Esophagus muscularis mucosa (tissue), 4 donors: ENCODE measurements around the gene CCDC85A. TPM values are rescaled to one million over a fixed set of nuclear protein-coding genes. Genes with fewer than 3 reads are reported as not detected.

Experiments used
- DNase-seq: peaks from one replicate; pipeline ENCODE4 v3.0.0-alpha.2; 2017; ENCODE audit errors: extremely low spot score
- H3K27ac ChIP-seq, 4 donors: fragments of 200-600 bp; sonication (generic); replicated peaks in 1 of 4; 1 replicate in 3 of 4; 2 replicates in 1 of 4; pipeline ENCODE4 v1.5.1; 2016 to 2019; ENCODE audit warnings: mild to moderate bottlenecking in 1 of 4
- H3K27me3 ChIP-seq, 4 donors: fragments of 200-600 bp; sonication (generic); one replicate each; pipeline versions ENCODE4 v1.5.1 to v1.6.0; 2016 to 2019
- H3K36me3 ChIP-seq, 4 donors: fragments of 200-600 bp; sonication (generic); one replicate each; pipeline ENCODE4 v1.5.1; 2016 to 2019
- H3K4me1 ChIP-seq, 4 donors: fragments of 200-600 bp; sonication (generic); one replicate each; pipeline ENCODE4 v1.5.1; 2016 to 2019
- H3K4me3 ChIP-seq, 4 donors: fragments of 200-600 bp; sonication (generic); 1 replicate in 2 of 4; 2 replicates in 2 of 4; pipeline ENCODE4 v1.5.1; 2016 to 2019; ENCODE audit warnings: mild to moderate bottlenecking in 4 of 4, moderate library complexity in 1 of 4
- H3K9me3 ChIP-seq, 4 donors: fragments of 200-600 bp; sonication (generic); 1 replicate in 3 of 4; 2 replicates in 1 of 4; pipeline ENCODE4 v1.5.1; 2016 to 2019
- CTCF ChIP-seq, 3 experiments: fragments of 200-600 bp in 2 of 3; fragments of 450-650 bp in 1 of 3; sonication (generic) in 2 of 3; IDR thresholded peaks; one replicate each; pipeline ENCODE4 v1.5.1; 2017 to 2019; ENCODE audit warnings: antibody characterized with exemption in 3 of 3, mild to moderate bottlenecking in 2 of 3, moderate library complexity in 1 of 3
- EP300 ChIP-seq: sonication (generic); formaldehyde crosslinking; IDR thresholded peaks from one replicate; pipeline ENCODE4 v1.6.1; 2017; ENCODE audit warnings: antibody characterized with exemption
- POLR2A ChIP-seq: fragments of 450-650 bp; IDR thresholded peaks from one replicate; pipeline ENCODE4 v1.6.1; 2017; ENCODE audit warnings: antibody characterized with exemption, moderate library complexity, mild to moderate bottlenecking, low read depth
- POLR2AphosphoS5 ChIP-seq, 2 donors: sonication (generic); formaldehyde crosslinking; IDR thresholded peaks; one replicate each; pipeline ENCODE4 v1.6.1; 2017; ENCODE audit warnings: antibody characterized with exemption in 2 of 2
- WGBS: methylation state at CpG from one replicate; pipeline ENCODE4 v1.1.5; 2018; 5-methylcytosine and 5-hydroxymethylcytosine counted together
- intact Hi-C: fragments of 100-400 bp; cut with DNase I; formaldehyde crosslinking; loops from one replicate; pipeline ENCODE4 v1.15.1; 2023
- total RNA-seq, 4 donors: library from RNA; depleted of rRNA; stranded (reverse); fragments of >200 nt; gene quantifications; one replicate each; pipeline versions ENCODE4 v1.1.0 to v1.2.1, GENCODE V29; 2016

The CCDC85A gene
- total RNA-seq, 4 donors from 2014 or later = 4.0 to 6.7 (median 5.8) TPM

DNA sequence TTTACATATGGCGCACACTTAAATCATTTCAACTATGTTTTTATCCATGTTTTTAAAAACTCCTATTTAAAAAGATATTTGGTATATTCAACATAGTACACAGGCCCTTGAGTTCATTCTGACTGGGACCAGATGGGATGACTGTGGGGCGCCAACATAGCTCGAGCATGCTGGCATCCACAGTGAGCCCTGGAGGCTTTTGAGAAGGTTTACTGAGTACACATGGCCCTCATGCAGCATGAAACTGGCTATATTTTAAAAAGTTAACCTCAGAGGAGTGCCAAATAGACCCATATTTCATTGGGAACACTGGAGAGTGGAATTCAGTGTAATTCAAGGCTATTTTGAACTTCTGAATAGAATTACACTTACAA lies 83.6 kb downstream of the CCDC85A start:
- H3K36me3 ChIP-seq = no peaks in the 10 kb centered on the region
- 98% methylated on average over 3 of the region's 3 CpGs for WGBS

DNA sequence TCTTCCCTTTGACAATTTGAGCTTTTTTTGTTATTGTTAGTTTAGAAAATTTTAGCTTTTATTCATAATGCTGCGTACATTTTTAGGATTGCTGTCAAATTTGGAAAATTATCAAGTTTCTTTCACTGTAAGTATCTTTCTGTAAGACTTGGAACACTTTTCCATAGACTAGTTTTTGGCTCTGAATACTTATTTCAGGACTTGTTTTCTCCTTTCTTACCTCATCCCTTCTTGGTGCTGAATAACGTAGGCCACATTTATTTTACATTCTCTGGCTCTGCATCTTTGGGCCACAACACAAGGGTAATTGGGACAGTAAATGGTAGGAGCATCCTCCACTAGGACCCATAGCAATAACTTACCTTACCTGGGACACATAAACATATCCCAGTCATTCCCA lies 85.1 kb downstream of the CCDC85A start:
- intact Hi-C loops = no loop called here
- DNase-seq = no peak
- Histone ChIP-seq H3K27me3 (no peaks in the 10 kb centered on the region), H3K9me3 (no peaks in the 10 kb centered on the region), H3K4me1 (no peaks in the 10 kb centered on the region), H3K36me3 (no peaks in the 10 kb centered on the region), H3K27ac (no peak overlapping the region), H3K4me3 (no peak overlapping the region)
- no peak for TF ChIP-seq CTCF (IDR thresholded peaks at IDR 0.05)
- no peak for TF ChIP-seq POLR2A
- no peak for TF ChIP-seq EP300
- no peak for TF ChIP-seq POLR2AphosphoS5 (IDR thresholded peaks at IDR 0.05)
- WGBS = 70% methylated on average over 2 of the region's 2 CpGs

More for the DNA sequence above, 83.6 kb downstream of the CCDC85A start:
- Histone ChIP-seq H3K27me3 (no peaks in the 10 kb centered on the region), H3K9me3 (no peaks in the 10 kb centered on the region), H3K27ac (no peak overlapping the region), H3K4me1 (no peaks in the 10 kb centered on the region), H3K4me3 (no peak overlapping the region)
- DNase-seq = no peak
- TF ChIP-seq EP300 (no peak), POLR2AphosphoS5 (IDR thresholded peaks at IDR 0.05) (no peak), POLR2A (no peak), CTCF (IDR thresholded peaks at IDR 0.05) (no peak)
- intact Hi-C loops = no loop called here

- no peak for TF ChIP-seq POLR2A
- no peak for TF ChIP-seq CTCF (IDR thresholded peaks at IDR 0.05)
- TF ChIP-seq EP300 = no peak
- no peak for TF ChIP-seq POLR2AphosphoS5 (IDR thresholded peaks at IDR 0.05)
- DNase-seq = no peak
- Histone ChIP-seq H3K4me3 (no peak overlapping the region), H3K27me3 (no peaks in the 10 kb centered on the region), H3K36me3 (no peaks in the 10 kb centered on the region), H3K4me1 (no peaks in the 10 kb centered on the region), H3K9me3 (no peaks in the 10 kb centered on the region), H3K27ac (no peak overlapping the region)
- 68% methylated on average over 2 of the region's 2 CpGs for WGBS
- intact Hi-C loops = no loop called here
Measured at GRCh38 chr2:56271275-56271674, 87.5 kb downstream of the CCDC85A start.

DNA sequence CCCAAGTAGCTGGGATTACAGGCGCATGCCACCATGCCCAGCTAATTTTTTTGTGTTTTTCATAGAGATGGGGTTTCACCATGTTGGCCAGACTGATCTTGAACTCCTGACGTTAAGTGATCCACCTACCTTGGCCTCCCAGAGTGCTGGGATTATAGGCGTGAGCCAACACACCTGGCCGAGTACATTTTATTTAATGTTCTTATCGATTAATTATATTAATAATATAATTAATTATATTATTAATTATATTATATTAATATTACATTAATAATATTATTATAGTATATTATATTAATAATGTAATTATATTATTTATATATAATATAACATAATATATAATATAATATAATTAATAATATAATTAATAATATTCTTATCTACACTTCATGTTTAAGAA lies 101.4 kb downstream of the CCDC85A start:
- H3K36me3 ChIP-seq = no peaks in the 10 kb centered on the region
- intact Hi-C loops = no loop called here
- H3K27ac ChIP-seq = no peak overlapping the region
- no peaks in the 10 kb centered on the region for H3K27me3 ChIP-seq
- H3K9me3 ChIP-seq = no peaks in the 10 kb centered on the region
- 94% methylated on average over 5 of the region's 5 CpGs for WGBS
- no peak for DNase-seq
- TF ChIP-seq CTCF (IDR thresholded peaks at IDR 0.05) (no peak), EP300 (no peak), POLR2AphosphoS5 (IDR thresholded peaks at IDR 0.05) (no peak), POLR2A (no peak)
- peaks cover 0 to 5% (median 0%) of the 10 kb centered on the region in 4 donors for H3K4me1 ChIP-seq
- no peak overlapping the region for H3K4me3 ChIP-seq

DNA sequence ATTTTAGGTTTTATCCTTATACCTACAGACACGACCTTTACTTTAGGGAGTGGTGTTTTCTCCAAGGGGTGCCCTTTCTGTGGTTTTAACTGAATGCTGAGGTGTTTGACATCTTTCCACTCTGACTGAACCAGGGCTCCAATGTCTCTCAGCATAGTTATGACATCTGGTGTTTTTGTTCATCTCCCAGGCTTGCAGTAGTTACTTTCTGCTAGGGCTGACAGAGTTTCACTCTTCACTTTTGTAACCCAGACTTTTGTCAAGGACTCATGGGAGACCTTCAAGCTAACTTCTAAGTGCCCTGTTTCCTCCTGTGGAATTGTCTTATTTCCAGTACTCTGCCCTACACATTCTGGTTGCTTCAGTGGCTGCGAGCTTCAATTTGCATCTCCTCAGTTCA lies 103.1 kb downstream of the CCDC85A start:
- no peaks in the 10 kb centered on the region for H3K9me3 ChIP-seq
- no peak for DNase-seq
- H3K27me3 ChIP-seq = no peaks in the 10 kb centered on the region
- 90% methylated on average over 2 of the region's 2 CpGs for WGBS
- no peak overlapping the region for H3K27ac ChIP-seq
- no peak overlapping the region for H3K4me3 ChIP-seq
- H3K4me1 ChIP-seq = peaks cover 0 to 5% (median 0%) of the 10 kb centered on the region in 4 donors
- H3K36me3 ChIP-seq = no peaks in the 10 kb centered on the region
- TF ChIP-seq EP300 (no peak), CTCF (IDR thresholded peaks at IDR 0.05) (no peak), POLR2AphosphoS5 (IDR thresholded peaks at IDR 0.05) (no peak), POLR2A (no peak)
- intact Hi-C loops = no loop called here
